NB4 (cell line): ENCODE measurements around the gene RBM7.

Experiments
- DNase-seq: peaks from one replicate; pipeline ENCODE4 v3.0.0; 2010; ENCODE audit warnings: low read depth
- H3K4me3 ChIP-seq: one replicate; pipeline ENCODE4 v1.5.1; 2011; ENCODE audit warnings: mild to moderate bottlenecking, low read depth, low read length, moderate library complexity
- MYC ChIP-seq: IDR thresholded peaks from 2 replicates; pipeline ENCODE4 v1.6.1; 2011; ENCODE audit warnings: low read depth, low read length
- POLR2A ChIP-seq: IDR thresholded peaks from 2 replicates; pipeline ENCODE4 v1.6.1; 2011; ENCODE audit warnings: mild to moderate bottlenecking; ENCODE audit not compliant: insufficient read length; ENCODE audit errors: extremely low read depth
- TF ChIP-seq, protein P1 (sequence below): IDR thresholded peaks from 2 replicates; pipeline ENCODE4 v1.6.1; 2011; ENCODE audit warnings: low read depth, low read length
- TF ChIP-seq, protein P2 (sequence below): IDR thresholded peaks from one replicate; pipeline ENCODE4 v1.5.1; 2012; ENCODE audit warnings: low read depth, low read length

RBM7 gene

DNA sequence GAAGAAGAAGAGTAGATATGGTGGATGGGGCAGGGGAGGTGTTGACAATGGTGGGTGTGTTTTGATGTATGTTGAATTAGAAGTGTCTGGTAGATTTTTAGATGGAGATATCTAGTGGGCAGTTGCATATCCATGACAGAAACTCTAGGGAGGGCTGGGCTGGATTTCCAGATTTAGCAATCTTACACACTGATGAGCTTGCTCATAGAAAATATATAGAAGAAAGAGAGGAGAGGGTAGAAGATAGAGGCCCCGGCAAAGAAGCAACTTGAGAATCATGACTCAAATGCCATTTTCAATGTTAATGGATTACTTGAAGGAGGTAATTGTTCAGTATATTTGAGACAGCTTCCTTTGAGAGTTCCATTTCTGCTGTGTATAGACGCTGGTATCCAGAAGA, 47.0 kb downstream of the RBM7 start:
- DNase-seq, result no peak
- no peak overlapping the region for H3K4me3 ChIP-seq
- TF ChIP-seq, protein P1, sequence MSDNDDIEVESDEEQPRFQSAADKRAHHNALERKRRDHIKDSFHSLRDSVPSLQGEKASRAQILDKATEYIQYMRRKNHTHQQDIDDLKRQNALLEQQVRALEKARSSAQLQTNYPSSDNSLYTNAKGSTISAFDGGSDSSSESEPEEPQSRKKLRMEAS, result no peak

DNA sequence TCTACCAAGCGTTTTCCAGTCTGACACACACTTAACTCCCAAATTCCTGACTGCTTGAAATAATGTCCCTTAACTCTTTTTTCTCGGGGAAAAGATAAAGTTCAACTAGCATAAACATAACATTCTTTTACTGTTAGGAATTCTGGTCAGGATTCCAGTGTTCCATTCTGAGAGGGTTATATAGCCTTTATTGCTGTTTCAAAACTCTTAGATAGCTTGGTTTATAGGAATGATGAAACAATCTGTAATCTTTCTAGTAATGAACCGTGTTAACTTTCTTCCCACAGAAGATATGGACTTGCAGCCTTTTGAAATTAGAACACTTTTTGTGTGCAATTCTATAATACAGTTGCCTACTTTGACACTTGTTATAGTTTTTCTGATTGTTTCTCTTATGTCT, 47.4 kb downstream of the RBM7 start:
- H3K4me3 ChIP-seq, result no peak overlapping the region
- TF ChIP-seq MYC (no peak), POLR2A (no peak)
- TF ChIP-seq, protein P1, result no peak
- TF ChIP-seq, protein P2, sequence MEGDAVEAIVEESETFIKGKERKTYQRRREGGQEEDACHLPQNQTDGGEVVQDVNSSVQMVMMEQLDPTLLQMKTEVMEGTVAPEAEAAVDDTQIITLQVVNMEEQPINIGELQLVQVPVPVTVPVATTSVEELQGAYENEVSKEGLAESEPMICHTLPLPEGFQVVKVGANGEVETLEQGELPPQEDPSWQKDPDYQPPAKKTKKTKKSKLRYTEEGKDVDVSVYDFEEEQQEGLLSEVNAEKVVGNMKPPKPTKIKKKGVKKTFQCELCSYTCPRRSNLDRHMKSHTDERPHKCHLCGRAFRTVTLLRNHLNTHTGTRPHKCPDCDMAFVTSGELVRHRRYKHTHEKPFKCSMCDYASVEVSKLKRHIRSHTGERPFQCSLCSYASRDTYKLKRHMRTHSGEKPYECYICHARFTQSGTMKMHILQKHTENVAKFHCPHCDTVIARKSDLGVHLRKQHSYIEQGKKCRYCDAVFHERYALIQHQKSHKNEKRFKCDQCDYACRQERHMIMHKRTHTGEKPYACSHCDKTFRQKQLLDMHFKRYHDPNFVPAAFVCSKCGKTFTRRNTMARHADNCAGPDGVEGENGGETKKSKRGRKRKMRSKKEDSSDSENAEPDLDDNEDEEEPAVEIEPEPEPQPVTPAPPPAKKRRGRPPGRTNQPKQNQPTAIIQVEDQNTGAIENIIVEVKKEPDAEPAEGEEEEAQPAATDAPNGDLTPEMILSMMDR, result no peak
- no peak for DNase-seq

DNA sequence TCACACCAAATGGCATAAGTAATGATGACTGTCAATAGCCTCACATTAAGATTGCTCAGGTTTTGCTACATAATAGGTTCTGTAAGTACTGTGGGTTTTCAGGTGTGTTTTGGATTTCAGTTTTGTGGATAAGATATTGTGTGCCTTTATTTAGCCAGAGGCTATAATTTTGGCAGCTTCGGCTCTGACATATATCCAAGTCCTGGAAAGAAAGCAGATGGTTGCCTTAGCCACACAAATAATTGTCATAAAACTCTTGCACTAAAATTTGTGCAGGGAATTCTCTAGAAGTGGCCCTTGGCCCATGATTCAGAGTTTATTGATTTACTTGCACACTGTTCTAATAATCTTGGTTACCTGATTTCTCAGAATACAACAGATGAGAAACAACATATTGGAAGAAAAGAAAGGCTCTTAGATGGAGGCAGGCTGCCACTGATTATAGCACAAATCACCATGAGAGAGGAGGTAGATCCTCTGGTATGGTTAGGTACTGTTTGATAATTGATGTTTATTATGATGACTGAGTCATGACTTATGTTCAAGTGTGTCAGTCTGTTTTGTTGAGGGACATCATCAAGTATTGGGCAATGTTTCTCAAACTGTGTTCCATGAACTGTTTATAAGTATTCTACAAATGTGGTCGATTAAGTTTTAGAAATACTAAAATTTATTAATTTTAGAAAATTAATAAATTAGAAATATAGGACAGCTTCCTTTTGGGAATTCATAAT, 48.5 kb downstream of the RBM7 start:
- H3K4me3 ChIP-seq, result no peak overlapping the region
- no peak for DNase-seq
- TF ChIP-seq, protein P1, result no peak
- no peak for TF ChIP-seq MYC
- TF ChIP-seq, protein P2, result no peak
- no peak for TF ChIP-seq POLR2A

DNA sequence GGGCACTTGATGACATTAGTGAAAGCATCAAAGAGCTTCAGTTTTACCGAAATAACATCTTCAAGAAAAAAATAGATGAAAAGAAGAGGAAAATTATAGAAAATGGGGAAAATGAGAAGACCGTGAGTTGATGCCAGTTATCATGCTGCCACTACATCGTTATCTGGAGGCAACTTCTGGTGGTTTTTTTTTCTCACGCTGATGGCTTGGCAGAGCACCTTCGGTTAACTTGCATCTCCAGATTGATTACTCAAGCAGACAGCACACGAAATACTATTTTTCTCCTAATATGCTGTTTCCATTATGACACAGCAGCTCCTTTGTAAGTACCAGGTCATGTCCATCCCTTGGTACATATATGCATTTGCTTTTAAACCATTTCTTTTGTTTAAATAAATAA, 49.4 kb downstream of the RBM7 start:
- no peak for DNase-seq
- TF ChIP-seq MYC (no peak), POLR2A (no peak)
- TF ChIP-seq, protein P1, result no peak
- TF ChIP-seq, protein P2, result no peak

DNA sequence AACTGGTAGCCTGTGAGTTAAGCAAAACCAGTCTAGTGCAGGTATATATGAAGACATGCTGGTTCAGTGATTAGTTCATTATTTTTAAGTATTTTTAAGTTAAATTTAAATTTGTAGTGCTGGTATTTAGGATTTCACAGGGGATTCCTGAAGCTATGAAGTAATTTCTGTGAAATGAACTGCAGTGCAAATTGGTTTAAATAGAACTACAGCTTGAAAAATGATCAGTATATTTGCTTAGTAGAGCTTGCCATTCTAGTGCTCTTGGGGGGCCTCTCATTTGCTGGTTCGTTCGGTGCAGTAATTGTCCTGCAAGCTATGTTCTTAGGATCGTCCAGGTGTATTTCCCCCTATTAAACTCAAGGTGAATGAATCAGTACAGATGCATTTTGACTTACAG, 51.9 kb downstream of the RBM7 start:
- TF ChIP-seq MYC (no peak), POLR2A (no peak)
- TF ChIP-seq, protein P2, result no peak
- TF ChIP-seq, protein P1, result no peak
- no peak for DNase-seq
- H3K4me3 ChIP-seq, result no peak overlapping the region

More for the DNA sequence above, 49.4 kb downstream of the RBM7 start:
- H3K4me3 ChIP-seq, result no peak overlapping the region
